ENCODE results near the gene FRA10AC1.

DNA sequence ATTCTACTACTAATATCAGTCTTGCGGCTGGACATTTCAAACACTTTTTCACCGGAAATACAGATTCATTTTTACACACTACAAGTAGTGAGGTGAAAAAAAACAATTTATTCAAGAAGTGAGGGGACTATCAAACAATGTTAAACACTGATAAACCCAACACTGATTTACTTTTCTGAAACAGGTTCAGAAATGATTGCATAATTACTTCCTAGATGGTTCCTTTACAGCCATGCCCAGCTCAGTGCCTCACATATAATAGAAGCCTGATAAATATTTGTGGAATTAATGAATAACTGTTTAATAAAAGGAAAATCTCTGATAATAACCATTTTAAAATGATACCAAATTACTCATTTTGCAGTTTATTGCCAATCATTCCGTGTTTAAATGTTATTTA lies 34.6 kb downstream of the FRA10AC1 start:
- TF ChIP-seq, protein P1, sequence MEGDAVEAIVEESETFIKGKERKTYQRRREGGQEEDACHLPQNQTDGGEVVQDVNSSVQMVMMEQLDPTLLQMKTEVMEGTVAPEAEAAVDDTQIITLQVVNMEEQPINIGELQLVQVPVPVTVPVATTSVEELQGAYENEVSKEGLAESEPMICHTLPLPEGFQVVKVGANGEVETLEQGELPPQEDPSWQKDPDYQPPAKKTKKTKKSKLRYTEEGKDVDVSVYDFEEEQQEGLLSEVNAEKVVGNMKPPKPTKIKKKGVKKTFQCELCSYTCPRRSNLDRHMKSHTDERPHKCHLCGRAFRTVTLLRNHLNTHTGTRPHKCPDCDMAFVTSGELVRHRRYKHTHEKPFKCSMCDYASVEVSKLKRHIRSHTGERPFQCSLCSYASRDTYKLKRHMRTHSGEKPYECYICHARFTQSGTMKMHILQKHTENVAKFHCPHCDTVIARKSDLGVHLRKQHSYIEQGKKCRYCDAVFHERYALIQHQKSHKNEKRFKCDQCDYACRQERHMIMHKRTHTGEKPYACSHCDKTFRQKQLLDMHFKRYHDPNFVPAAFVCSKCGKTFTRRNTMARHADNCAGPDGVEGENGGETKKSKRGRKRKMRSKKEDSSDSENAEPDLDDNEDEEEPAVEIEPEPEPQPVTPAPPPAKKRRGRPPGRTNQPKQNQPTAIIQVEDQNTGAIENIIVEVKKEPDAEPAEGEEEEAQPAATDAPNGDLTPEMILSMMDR (IDR thresholded peaks at IDR 0.05): no peak
- TF ChIP-seq POLR2A (IDR thresholded peaks at IDR 0.05): no peak

Measured in Peyer's patch (tissue), 4 donors.